Raji (cell line): ENCODE data around the gene RBM23.

ENCODE experiments used
- POLR2A ChIP-seq: IDR thresholded peaks from 2 replicates; pipeline ENCODE4 v1.6.1; 2011; ENCODE audit warnings: low read depth, low read length, control low read depth; ENCODE audit not compliant: insufficient read depth

Gene RBM23

GRCh38 chr14:22878271-22879246 lies 40.4 kb downstream of the RBM23 start:
- no peak for TF ChIP-seq POLR2A

DNA sequence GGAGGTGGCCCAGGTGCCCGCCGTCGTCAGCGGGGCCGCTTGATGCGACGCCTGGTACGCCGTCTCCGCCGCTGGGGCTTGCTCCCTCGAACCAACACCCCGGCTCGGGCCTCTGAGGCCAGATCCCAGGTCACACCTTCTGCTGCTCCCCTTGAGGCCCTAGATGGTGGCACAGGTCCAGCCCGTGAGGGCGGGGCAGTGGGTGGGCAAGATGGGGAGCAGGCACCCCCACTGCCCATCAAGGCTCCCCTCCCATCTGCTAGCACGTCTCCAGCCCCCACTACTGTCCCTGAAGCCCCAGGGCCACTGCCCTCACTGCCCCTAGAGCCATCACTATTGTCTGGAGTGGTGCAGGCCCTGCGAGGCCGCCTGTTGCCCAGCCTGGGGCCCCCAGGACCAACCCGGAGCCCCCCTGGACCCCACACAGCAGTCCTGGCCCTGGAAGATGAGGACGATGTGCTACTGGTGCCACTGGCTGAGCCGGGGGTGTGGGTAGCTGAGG lies 41.9 kb downstream of the RBM23 start:
- no peak for TF ChIP-seq POLR2A

DNA sequence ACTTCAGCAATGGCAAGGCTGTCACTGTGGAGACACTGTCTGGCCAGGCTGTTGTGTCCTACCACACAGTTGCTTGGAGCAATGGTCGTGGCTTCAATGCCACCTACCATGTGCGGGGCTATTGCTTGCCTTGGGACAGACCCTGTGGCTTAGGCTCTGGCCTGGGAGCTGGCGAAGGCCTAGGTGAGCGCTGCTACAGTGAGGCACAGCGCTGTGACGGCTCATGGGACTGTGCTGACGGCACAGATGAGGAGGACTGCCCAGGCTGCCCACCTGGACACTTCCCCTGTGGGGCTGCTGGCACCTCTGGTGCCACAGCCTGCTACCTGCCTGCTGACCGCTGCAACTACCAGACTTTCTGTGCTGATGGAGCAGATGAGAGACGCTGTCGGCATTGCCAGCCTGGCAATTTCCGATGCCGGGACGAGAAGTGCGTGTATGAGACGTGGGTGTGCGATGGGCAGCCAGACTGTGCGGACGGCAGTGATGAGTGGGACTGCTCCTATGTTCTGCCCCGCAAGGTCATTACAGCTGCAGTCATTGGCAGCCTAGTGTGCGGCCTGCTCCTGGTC lies 43.1 kb downstream of the RBM23 start:
- TF ChIP-seq POLR2A, result no peak

- no peak for TF ChIP-seq POLR2A
These were observed 43.8 kb downstream of the RBM23 start for GRCh38 chr14:22875003-22875747.

DNA sequence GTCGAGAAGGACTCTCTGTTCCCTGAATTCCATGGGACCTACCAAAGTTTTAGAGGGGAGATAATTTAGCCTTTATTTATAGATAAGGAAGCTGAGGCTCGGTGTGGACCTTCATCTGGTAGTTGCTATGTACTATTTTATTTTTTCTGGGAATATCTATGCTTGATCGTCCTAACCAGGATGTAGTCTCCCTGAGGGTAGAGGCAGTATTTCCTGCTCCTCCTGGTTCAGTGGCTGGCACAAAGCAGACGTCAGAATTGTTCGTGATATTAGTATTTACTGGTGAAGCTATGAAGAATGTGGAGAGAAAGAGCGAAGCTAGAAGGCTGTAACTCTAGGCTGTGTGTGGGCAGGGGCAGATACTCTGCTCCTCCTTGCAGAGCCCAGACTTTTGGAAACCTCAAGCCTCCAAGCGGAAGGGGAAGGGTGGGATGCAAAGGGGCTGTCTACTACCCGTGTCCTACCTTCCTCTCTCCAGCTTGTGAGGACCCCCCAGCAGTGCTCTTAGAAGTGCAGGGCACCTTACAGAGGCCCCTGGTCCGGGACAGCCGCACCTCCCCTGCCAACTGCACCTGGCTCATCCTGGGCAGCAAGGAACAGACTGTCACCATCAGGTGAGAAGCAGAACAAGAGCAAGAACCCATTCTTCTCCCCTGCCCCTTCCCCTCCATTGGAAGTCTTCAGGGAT lies 46.0 kb downstream of the RBM23 start:
- no peak for TF ChIP-seq POLR2A

- TF ChIP-seq POLR2A, result no peak
These were observed 46.7 kb downstream of the RBM23 start for GRCh38 chr14:22872033-22872832.

GRCh38 chr14:22871224-22872032 lies 47.5 kb downstream of the RBM23 start, which contains the start of gene LRP10:
Gene LRP10, plus strand, starts transcription at chr14:22871740. Its CDS starts 564 bp downstream, at chr14:22872304.
- peak; percentile 75 for TF ChIP-seq POLR2A

GRCh38 chr14:22870811-22871223 lies 48.1 kb downstream of the RBM23 start:
- TF ChIP-seq POLR2A, result no peak

GRCh38 chr14:22866874-22867273 lies 52.1 kb downstream of the RBM23 start:
- no peak for TF ChIP-seq POLR2A

DNA sequence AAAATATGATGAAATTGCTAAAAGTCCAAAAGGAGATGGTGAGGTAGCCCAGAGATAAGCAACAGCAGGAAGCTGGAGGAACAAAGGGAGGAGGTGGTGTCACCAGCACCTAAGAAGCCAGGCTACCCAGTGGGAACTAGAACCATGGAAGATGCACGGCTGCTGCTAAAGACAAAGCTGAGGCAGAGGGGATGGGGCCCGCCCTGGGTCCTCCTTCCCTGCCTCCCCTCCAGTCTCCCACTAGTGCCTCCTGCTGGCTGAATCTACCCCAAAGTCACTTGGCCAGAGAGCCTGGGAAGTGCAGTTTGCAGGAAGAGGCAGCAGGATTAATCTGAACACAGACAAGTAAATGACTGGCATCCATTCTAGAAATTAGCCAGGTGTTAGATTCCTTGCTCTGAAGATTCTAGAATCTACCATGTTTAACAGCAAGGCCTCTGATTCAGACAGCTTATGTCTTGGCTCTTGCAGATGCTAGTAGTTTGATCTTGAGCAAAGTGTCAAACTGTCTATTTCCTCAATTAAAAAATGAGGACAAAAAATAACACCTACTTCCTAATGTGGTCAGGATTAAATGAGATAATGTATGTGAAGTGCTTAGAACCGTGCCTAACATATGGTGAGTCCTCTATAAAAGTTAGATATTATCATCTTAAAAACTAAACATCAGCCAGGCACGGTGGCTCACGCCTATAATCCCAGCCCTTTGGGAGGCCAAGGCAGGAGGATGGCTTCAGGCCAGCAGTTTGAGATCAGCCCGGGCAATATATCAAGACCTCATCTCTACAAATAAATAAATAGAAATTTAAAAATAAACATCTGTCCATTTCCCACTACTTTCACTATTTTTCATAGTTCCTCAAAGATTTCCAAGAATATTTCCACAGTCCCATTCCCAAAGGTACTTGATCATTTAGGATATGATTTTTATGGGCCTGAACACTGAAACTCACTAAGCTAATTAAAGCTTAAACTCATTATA lies 53.2 kb downstream of the RBM23 start:
- TF ChIP-seq POLR2A, result no peak

DNA sequence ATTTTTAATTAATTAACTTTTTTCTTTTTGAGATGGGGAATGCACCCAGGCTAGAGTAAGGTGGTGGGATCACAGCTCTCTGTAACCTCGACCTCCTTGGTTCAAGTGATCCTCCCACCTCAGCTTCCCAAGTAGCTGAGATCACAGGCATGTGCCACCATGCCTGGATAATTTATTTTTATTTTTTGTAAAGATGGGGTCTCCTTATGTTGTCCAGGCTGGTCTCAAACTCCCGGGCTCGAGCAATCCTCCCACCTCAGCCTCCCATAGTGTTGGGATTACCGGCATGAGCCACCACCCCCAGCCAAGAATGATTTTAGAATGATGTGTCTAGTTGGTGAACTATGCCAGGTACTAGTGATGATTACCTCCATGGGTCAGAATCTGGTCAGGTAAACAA lies 54.0 kb downstream of the RBM23 start:
- no peak for TF ChIP-seq POLR2A

DNA sequence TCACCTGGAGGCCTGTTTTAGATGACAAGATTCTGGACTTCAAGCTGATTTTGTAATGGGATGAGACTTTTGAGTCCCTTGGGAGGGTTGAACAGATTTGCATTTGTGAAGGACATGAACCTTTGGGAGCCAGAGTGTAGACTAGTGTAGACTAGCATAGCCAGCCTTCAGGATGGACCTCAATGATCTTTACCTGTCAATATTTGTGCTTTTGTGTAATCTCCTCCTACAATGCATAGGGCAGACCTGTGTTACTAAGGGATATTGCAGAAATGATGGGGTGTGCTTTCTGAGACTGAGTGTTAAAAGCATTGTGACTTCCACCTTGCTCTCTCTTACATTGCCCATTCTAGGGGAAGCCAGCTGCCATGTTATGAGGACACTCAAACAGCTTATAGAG lies 57.3 kb downstream of the RBM23 start:
- no peak for TF ChIP-seq POLR2A

DNA sequence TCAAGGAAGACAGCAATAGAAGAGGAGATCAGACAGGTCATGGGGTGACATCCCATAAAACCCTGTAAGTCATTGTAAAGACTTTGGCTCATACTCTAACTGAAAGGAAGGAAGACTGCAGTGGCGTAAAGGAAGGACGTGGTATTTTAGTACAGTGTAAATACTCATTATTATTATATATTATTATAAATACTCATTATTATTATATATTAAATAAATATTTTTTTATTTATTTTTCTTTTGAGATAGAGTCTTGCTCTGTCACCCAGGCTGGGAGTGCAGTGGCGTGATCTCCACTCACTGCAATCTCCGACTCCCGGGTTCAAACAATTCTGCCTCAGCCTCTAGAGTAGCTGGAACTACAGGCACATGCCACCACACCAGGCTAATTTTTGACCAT lies 62.5 kb downstream of the RBM23 start:
- no peak for TF ChIP-seq POLR2A
